GM12878 (cell line): ENCODE measurements around the gene ZNF32. TPM values are rescaled to one million over a fixed set of nuclear protein-coding genes. Genes with fewer than 3 reads are reported as not detected.

Experiments used
- ATAC-seq: fragments of 200-7000 bp; cut with Tn5 transposase; 3 replicates; pipeline ENCODE4 v1.9.1; 2020; ENCODE audit warnings: mild to moderate bottlenecking, moderate library complexity
- BruUV-seq: library from RNA; stranded (reverse); fragments of 400-500 nt; replicated peaks from 2 replicates; lab custom pipeline; 2021; lab: Mats Ljungman, UMichigan
- CTCF ChIA-PET: fragments of 300-600 bp; sonication (Branson Sonifier 250); formaldehyde crosslinking; extraction: SDS; loops from one replicate; lab custom pipeline; 2021; ENCODE audit warnings: inconsistent platforms; lab: Yijun Ruan, JAX
- POLR2A ChIA-PET: fragments of 350-600 bp; formaldehyde crosslinking; extraction: SDS; loops from one replicate; lab custom pipeline; 2021; ENCODE audit warnings: inconsistent platforms; lab: Charles Lee
- RAD21 ChIA-PET: fragments of 300-600 bp; sonication (Branson Sonifier 250); formaldehyde crosslinking; loops from one replicate; lab custom pipeline; 2023; ENCODE audit warnings: antibody characterized with exemption; ENCODE audit not compliant: unreplicated experiment; lab: Charles Lee
- SMC1A ChIA-PET: fragments of 300-600 bp; sonication (Branson Sonifier 250); formaldehyde crosslinking; loops from one replicate; lab custom pipeline; 2023; ENCODE audit not compliant: unreplicated experiment, uncharacterized antibody; lab: Charles Lee
- DNase-seq: peaks from one replicate; pipeline ENCODE4 v3.0.0-alpha.2; 2011; ENCODE audit warnings: low read depth, low spot score
- FAIRE-seq: peaks from 3 replicates; lab custom pipeline; 2011; peaks lifted over from hg19 to GRCh38; lab: Jason Lieb, UNC
- H2AFZ ChIP-seq: 2 replicates; pipeline ENCODE4 v1.6.0; 2011; ENCODE audit warnings: low read depth, low read length, control low read depth; ENCODE audit not compliant: control insufficient read depth
- H3K27ac ChIP-seq: 2 replicates; pipeline ENCODE4 v1.5.1; 2011; ENCODE audit warnings: control low read depth; ENCODE audit not compliant: control insufficient read depth, insufficient read depth
- H3K27me3 ChIP-seq, 2 experiments: replicated peaks in 1 of 2; 2 replicates each; pipeline versions ENCODE4 v1.6.0 to v1.6.1; 2011; ENCODE audit warnings: low read length in 1 of 2; ENCODE audit not compliant: control insufficient read depth in 2 of 2, insufficient read depth in 2 of 2
- H3K36me3 ChIP-seq, 2 experiments: 2 replicates each; pipeline ENCODE4 v1.5.1; 2011; ENCODE audit warnings: low read length in 1 of 2; ENCODE audit not compliant: control insufficient read depth in 2 of 2, insufficient read depth in 2 of 2
- H3K4me1 ChIP-seq: 2 replicates; pipeline ENCODE4 v1.6.1; 2011; ENCODE audit warnings: mild to moderate bottlenecking, low read length, moderate library complexity, mixed read lengths; ENCODE audit not compliant: control insufficient read depth, insufficient read depth
- H3K4me2 ChIP-seq: 2 replicates; pipeline ENCODE4 v1.6.0; 2011; ENCODE audit warnings: control low read depth; ENCODE audit not compliant: control insufficient read depth, insufficient read depth
- H3K4me3 ChIP-seq: fragments of 200-600 bp; sonication (generic); 2 replicates; pipeline ENCODE4 v1.5.1; 2016
- H3K79me2 ChIP-seq: 2 replicates; pipeline ENCODE4 v1.6.0; 2011; ENCODE audit warnings: low read length; ENCODE audit not compliant: control insufficient read depth, insufficient read depth
- H3K9ac ChIP-seq: 2 replicates; pipeline ENCODE4 v1.8.0; 2011; ENCODE audit warnings: low read length, control low read depth, mixed read lengths; ENCODE audit not compliant: control insufficient read depth, insufficient read depth
- H3K9me3 ChIP-seq: replicated peaks from 3 replicates; pipeline ENCODE4 v1.5.1; 2011; ENCODE audit warnings: mild to moderate bottlenecking, low read length; ENCODE audit not compliant: control insufficient read depth, insufficient read depth
- H4K20me1 ChIP-seq: 2 replicates; pipeline ENCODE4 v1.6.0; 2011; ENCODE audit not compliant: control insufficient read depth, insufficient read depth
- BCL11A ChIP-seq: IDR thresholded peaks from 2 replicates; pipeline ENCODE4 v1.6.1; 2011; ENCODE audit warnings: low read depth, low read length
- CEBPB ChIP-seq, 2 experiments: fragments of 150-350 bp in 1 of 2; IDR thresholded peaks; 2 replicates each; pipeline ENCODE4 v1.6.1; 2012 to 2014; ENCODE audit warnings: low read depth in 2 of 2, low read length in 2 of 2, borderline replicate concordance in 1 of 2, inconsistent platforms in 1 of 2
- CEBPZ ChIP-seq: fragments of 150-350 bp; IDR thresholded peaks from 2 replicates; pipeline ENCODE4 v1.6.1; 2016; ENCODE audit warnings: low read depth, low read length
- CHD2 ChIP-seq: IDR thresholded peaks from 2 replicates; pipeline ENCODE4 v1.6.1; 2011; ENCODE audit warnings: low read depth, low read length, improper control_type of control experiment, borderline replicate concordance
- GABPA ChIP-seq: IDR thresholded peaks from 2 replicates; pipeline ENCODE4 v1.6.1; 2014; ENCODE audit warnings: antibody characterized with exemption, low read depth, mild to moderate bottlenecking, inconsistent platforms
- LARP7 ChIP-seq: fragments of 450-650 bp; IDR thresholded peaks from 2 replicates; pipeline ENCODE4 v1.6.1; 2017; ENCODE audit warnings: mild to moderate bottlenecking
- MEF2A ChIP-seq: IDR thresholded peaks from 2 replicates; pipeline ENCODE4 v1.6.1; 2011; ENCODE audit warnings: low read depth, mild to moderate bottlenecking, low read length, moderate library complexity; ENCODE audit not compliant: insufficient read depth
- MEF2B ChIP-seq: fragments of 450-650 bp; IDR thresholded peaks from 2 replicates; pipeline ENCODE4 v1.6.1; 2018; ENCODE audit warnings: mild to moderate bottlenecking, moderate library complexity; ENCODE audit not compliant: partially characterized antibody, poor library complexity, severe bottlenecking
- NBN ChIP-seq: fragments of 450-650 bp; IDR thresholded peaks from 2 replicates; pipeline ENCODE4 v1.6.1; 2016
- POLR2A ChIP-seq: IDR thresholded peaks from 2 replicates; pipeline ENCODE4 v1.6.1; 2011; ENCODE audit warnings: low read depth, mild to moderate bottlenecking, low read length
- POU2F2 ChIP-seq: IDR thresholded peaks from 3 replicates; pipeline ENCODE4 v1.6.1; 2011; ENCODE audit warnings: low read depth, mild to moderate bottlenecking, low read length, borderline replicate concordance
- RBBP5 ChIP-seq: fragments of 200-600 bp; sonication (generic); conservative IDR thresholded peaks from 2 replicates; pipeline ENCODE4 v1.6.1; 2016
- RUNX3 ChIP-seq: IDR thresholded peaks from 2 replicates; pipeline ENCODE4 v1.6.1; 2012; ENCODE audit warnings: low read length, inconsistent platforms
- SMC3 ChIP-seq: IDR thresholded peaks from 2 replicates; pipeline ENCODE4 v1.6.1; 2011; ENCODE audit warnings: low read length, improper control_type of control experiment, borderline replicate concordance
- SUZ12 ChIP-seq: fragments of 200-600 bp; sonication (generic); IDR thresholded peaks from one replicate; pipeline ENCODE4 v1.6.1; 2018; ENCODE audit warnings: antibody characterized with exemption, mild to moderate bottlenecking; ENCODE audit not compliant: unreplicated experiment
- ZBED1 ChIP-seq: IDR thresholded peaks from 2 replicates; pipeline ENCODE4 v1.6.1; 2016; ENCODE audit warnings: borderline replicate concordance
- ZSCAN29 ChIP-seq: fragments of 450-650 bp; IDR thresholded peaks from 2 replicates; pipeline ENCODE4 v1.6.1; 2017; ENCODE audit warnings: mild to moderate bottlenecking, moderate library complexity
- WGBS: methylation state at CpG from one replicate; pipeline ENCODE4 v1.1.6; 2016; ENCODE audit warnings: low lambda C conversion rate; ENCODE audit not compliant: insufficient replicate concordance, insufficient coverage; ENCODE audit errors: missing lambda C conversion rate; 5-methylcytosine and 5-hydroxymethylcytosine counted together
- in situ Hi-C: fragments of 300-500 bp; cut with MboI; formaldehyde crosslinking; loops from 9 replicates; pipeline ENCODE4 v1.14.3; 2018; ENCODE audit warnings: mixed read lengths
- intact Hi-C: fragments of 100-400 bp; cut with micrococcal nuclease; formaldehyde crosslinking; loops from one replicate; pipeline ENCODE4 v1.14.2; 2022; ENCODE audit not compliant: unreplicated experiment
- polyA plus RNA-seq, 11 experiments: library from polyadenylated mRNA; depleted of rRNA in 4 of 11; unstranded in 6 of 11; stranded (reverse) in 5 of 11; fragments of >200 nt; fragmentation: Nextera tagmentation in 4 of 11; fragmentation: Illumina TruSeq in 1 of 11; extraction: Ambion mirVana in 4 of 11; extraction: Trizol in 1 of 11; gene quantifications; 1 replicate in 1 of 11; 2 replicates in 10 of 11; pipeline versions ENCODE4 v1.2.1 to v1.2.3, GENCODE V29; 2011 to 2016; ENCODE audit warnings: inconsistent platforms in 2 of 11, missing spikeins in 2 of 11, low read depth in 1 of 11
- total RNA-seq, 4 experiments: library from RNA; depleted of rRNA in 3 of 4; stranded (reverse); fragments of >200 nt in 3 of 4; fragmentation: Illumina TruSeq in 1 of 4; extraction: Trizol in 1 of 4; gene quantifications; 2 replicates each; pipeline versions ENCODE4 v1.2.1 to v1.2.3, GENCODE V29; 2013 to 2021
- TF ChIP-seq, protein P1 (sequence below): fragments of 450-650 bp; IDR thresholded peaks from 2 replicates; pipeline ENCODE4 v1.6.1; 2017; ENCODE audit warnings: low read depth, mild to moderate bottlenecking, moderate library complexity
- TF ChIP-seq, protein P2 (sequence below): IDR thresholded peaks from 2 replicates; pipeline ENCODE4 v1.6.1; 2012; ENCODE audit warnings: low read depth, low read length, improper control_type of control experiment

The ZNF32 gene
- total and polyA plus RNA-seq, 10 of the 15 experiments (the other 5 are each of a cell fraction or from before 2014, with no cell fraction given), result 1.9 to 23.0 (median 3.4) TPM

DNA sequence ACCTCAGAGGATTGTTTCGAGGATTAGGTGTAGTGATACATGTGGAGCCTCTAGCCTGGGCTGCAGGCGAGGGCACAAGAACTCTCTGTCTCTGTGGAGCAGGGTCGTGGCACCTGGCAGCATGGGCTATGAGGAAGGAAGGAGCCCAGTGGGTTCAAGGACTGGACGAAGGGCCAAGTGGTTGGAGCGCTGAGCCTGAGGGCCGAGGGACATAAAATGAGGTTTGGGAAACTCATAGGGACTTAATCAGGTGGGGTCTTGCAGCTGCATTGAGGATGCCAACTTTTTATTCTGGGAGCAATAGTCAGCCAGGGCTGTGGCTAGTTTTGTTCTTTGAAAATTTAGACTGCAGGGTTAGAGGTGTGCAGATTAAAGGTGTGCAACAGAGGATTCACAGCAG lies 33.0 kb upstream of the ZNF32 start (continued):
- no peak for TF ChIP-seq MEF2A
- TF ChIP-seq SUZ12, result no peak
- no peak for TF ChIP-seq GABPA
- no peak for TF ChIP-seq POLR2A
- TF ChIP-seq POU2F2, result no peak

DNA sequence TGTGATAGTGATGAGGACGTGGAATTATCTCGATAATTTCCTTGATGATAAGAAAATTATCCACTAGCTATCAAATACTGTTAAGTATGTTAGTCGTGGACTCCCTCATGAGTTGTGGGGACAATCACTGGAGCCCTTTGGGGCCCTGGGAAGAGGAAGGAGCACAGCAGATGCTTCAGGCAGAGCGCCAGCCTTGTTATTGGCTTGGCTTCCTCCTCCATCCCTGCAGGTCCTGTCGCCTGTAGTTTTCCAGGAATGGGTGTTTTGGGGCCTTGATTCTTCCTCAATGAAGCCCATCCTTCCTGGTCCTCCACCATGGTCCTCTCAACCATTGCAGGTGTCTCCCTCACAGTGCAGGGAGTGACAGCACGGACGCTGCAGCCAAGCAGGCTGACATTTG lies 32.5 kb upstream of the ZNF32 start:
- no peaks in the 10 kb centered on the region for H3K27me3 ChIP-seq
- H4K20me1 ChIP-seq, result no peaks in the 10 kb centered on the region
- no peaks in the 10 kb centered on the region for H3K4me1 ChIP-seq
- no TSS peak for BruUV-seq
- intact Hi-C loops (no loop called here), in situ Hi-C loops (no loop called here)
- ChIA-PET SMC1A (no interaction called here), POLR2A (no interaction called here), CTCF (interaction anchor here (1.3 kb wide), 1 partner anchor 8 kb away, joined by 3 read pairs; no protein-coding TSS in a partner anchor), RAD21 (no interaction called here)
- H3K79me2 ChIP-seq, result no peaks in the 10 kb centered on the region
- H3K4me3 ChIP-seq, result no peak overlapping the region
- no peak overlapping the region for H3K4me2 ChIP-seq
- no peaks in the 10 kb centered on the region; the same call in 2 of the 3 replicates for H3K9me3 ChIP-seq
- H2AFZ ChIP-seq, result no peak overlapping the region
- H3K9ac ChIP-seq, result no peak overlapping the region
- no peak for ATAC-seq
- H3K36me3 ChIP-seq, result no peaks in the 10 kb centered on the region
- DNase-seq, result no peak
- no peak for FAIRE-seq
- H3K27ac ChIP-seq, result no peak overlapping the region
- 19% methylated on average over 7 of the region's 7 CpGs for WGBS
- TF ChIP-seq MEF2B, result no peak
- no peak for TF ChIP-seq CEBPZ
- no peak for TF ChIP-seq BCL11A
- TF ChIP-seq, protein P1, sequence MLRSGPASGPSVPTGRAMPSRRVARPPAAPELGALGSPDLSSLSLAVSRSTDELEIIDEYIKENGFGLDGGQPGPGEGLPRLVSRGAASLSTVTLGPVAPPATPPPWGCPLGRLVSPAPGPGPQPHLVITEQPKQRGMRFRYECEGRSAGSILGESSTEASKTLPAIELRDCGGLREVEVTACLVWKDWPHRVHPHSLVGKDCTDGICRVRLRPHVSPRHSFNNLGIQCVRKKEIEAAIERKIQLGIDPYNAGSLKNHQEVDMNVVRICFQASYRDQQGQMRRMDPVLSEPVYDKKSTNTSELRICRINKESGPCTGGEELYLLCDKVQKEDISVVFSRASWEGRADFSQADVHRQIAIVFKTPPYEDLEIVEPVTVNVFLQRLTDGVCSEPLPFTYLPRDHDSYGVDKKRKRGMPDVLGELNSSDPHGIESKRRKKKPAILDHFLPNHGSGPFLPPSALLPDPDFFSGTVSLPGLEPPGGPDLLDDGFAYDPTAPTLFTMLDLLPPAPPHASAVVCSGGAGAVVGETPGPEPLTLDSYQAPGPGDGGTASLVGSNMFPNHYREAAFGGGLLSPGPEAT, result no peak
- no peak for TF ChIP-seq LARP7
- TF ChIP-seq ZSCAN29, result no peak
- no peak for TF ChIP-seq CEBPB (IDR thresholded peaks at IDR 0.05; ENCODE audit: borderline replicate concordance in 1 of 2, low read depth in 2 of 2, low read length in 2 of 2)
- TF ChIP-seq NBN, result no peak
- TF ChIP-seq SMC3, result no peak
- no peak for TF ChIP-seq RBBP5
- no peak for TF ChIP-seq ZBED1
- TF ChIP-seq, protein P2, sequence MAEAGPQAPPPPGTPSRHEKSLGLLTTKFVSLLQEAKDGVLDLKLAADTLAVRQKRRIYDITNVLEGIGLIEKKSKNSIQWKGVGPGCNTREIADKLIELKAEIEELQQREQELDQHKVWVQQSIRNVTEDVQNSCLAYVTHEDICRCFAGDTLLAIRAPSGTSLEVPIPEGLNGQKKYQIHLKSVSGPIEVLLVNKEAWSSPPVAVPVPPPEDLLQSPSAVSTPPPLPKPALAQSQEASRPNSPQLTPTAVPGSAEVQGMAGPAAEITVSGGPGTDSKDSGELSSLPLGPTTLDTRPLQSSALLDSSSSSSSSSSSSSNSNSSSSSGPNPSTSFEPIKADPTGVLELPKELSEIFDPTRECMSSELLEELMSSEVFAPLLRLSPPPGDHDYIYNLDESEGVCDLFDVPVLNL, result no peak
- TF ChIP-seq CHD2, result no peak
- no peak for TF ChIP-seq RUNX3
